ENCODE data around the gene FTO.
A peak's percentile ranks its signal among the peaks of the same experiment; 100 is the strongest.

Gene FTO

GRCh38 chr16:53898993-53899392 lies 195.0 kb downstream of the FTO start:
- TF ChIP-seq, protein P1, sequence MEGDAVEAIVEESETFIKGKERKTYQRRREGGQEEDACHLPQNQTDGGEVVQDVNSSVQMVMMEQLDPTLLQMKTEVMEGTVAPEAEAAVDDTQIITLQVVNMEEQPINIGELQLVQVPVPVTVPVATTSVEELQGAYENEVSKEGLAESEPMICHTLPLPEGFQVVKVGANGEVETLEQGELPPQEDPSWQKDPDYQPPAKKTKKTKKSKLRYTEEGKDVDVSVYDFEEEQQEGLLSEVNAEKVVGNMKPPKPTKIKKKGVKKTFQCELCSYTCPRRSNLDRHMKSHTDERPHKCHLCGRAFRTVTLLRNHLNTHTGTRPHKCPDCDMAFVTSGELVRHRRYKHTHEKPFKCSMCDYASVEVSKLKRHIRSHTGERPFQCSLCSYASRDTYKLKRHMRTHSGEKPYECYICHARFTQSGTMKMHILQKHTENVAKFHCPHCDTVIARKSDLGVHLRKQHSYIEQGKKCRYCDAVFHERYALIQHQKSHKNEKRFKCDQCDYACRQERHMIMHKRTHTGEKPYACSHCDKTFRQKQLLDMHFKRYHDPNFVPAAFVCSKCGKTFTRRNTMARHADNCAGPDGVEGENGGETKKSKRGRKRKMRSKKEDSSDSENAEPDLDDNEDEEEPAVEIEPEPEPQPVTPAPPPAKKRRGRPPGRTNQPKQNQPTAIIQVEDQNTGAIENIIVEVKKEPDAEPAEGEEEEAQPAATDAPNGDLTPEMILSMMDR (conservative IDR thresholded peaks at IDR 0.05; ENCODE audit: low read depth, low read length) = no peak

DNA sequence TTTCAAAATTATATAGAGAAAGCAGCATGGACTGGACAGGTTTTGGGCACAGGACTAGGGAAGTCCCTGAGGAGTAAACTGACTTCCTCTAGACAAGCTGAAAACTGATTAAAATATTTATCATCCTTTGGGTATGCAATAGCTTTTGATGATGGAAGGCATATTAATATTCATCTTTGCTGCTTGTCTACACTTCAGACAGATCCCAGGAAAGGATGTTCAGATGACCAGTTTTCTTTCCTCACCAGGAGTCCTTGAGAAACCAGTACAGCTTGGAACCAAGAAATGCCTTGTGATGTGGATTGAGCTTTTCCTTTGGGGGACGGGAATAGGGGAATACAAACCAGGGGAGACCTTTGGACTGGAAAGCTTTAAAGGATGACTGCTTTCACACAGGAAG lies 195.5 kb downstream of the FTO start:
- no peak overlapping the region for H3K4me3 ChIP-seq (ENCODE audit: low read depth, low read length)
- TF ChIP-seq, protein P1 (conservative IDR thresholded peaks at IDR 0.05; ENCODE audit: low read depth, low read length) = no peak
- peak; percentile 61 for DNase-seq (ENCODE audit: low read depth)

More at GRCh38 chr16:53898993-53899392, 195.0 kb downstream of the FTO start:
- H3K4me3 ChIP-seq (ENCODE audit: low read depth, low read length) = no peak overlapping the region
- peak; percentile 49 for DNase-seq (ENCODE audit: low read depth)

GRCh38 chr16:53900667-53901066 lies 196.7 kb downstream of the FTO start:
- H3K4me3 ChIP-seq (ENCODE audit: low read depth, low read length) = no peak overlapping the region
- no peak for DNase-seq (ENCODE audit: low read depth)
- TF ChIP-seq, protein P1 (conservative IDR thresholded peaks at IDR 0.05; ENCODE audit: low read depth, low read length) = no peak

GRCh38 chr16:53901408-53901807 lies 197.5 kb downstream of the FTO start:
- DNase-seq (ENCODE audit: low read depth) = no peak
- no peak overlapping the region for H3K4me3 ChIP-seq (ENCODE audit: low read depth, low read length)
- TF ChIP-seq, protein P1 (conservative IDR thresholded peaks at IDR 0.05; ENCODE audit: low read depth, low read length) = no peak

GRCh38 chr16:53904533-53904932 lies 200.6 kb downstream of the FTO start:
- TF ChIP-seq, protein P1 (conservative IDR thresholded peaks at IDR 0.05; ENCODE audit: low read depth, low read length) = no peak
- H3K4me3 ChIP-seq (ENCODE audit: low read depth, low read length) = no peak overlapping the region
- DNase-seq (ENCODE audit: low read depth) = no peak

DNA sequence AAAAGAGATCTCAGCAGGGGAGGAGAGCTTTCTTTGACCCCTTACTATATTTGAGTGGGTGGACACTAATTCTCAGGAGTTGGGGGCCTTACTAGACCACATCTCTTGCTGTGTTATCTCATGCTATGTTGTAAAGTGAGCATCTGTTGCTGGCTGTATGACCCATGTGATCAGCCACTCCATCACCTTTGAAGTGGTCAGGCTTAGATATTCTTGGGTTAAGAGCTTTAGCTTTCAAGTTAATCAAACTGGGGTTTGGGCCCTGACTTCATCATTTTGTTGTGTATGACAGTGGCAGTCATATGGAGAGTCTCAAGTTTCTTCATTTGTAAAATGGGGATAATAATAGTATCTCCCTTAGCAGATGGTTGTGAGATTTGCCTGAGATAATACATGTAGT lies 201.1 kb downstream of the FTO start:
- TF ChIP-seq, protein P1 (conservative IDR thresholded peaks at IDR 0.05; ENCODE audit: low read depth, low read length) = no peak
- no peak overlapping the region for H3K4me3 ChIP-seq (ENCODE audit: low read depth, low read length)
- DNase-seq (ENCODE audit: low read depth) = no peak

DNA sequence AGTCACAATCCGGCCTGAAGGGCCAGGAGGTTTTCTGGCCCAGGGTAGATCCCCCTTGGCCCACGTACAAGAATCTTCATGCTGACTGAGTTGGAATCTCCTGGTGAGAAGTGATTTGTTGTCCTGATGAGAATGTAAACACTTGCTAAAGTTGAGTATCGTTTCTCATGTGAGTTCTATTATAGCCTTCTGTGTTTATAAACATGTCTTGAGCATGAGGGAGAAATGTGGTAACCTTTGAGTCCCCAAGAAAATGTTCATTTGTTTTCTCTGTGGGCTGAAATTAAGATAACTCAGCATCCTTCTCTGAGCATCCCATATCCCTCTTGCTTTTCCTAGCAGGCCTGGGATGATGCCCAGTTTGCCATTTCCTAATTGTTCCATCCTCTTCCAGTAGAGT lies 204.8 kb downstream of the FTO start:
- peak; percentile 24 for DNase-seq (ENCODE audit: low read depth)
- H3K4me3 ChIP-seq (ENCODE audit: low read depth, low read length) = no peak overlapping the region
- TF ChIP-seq, protein P1 (conservative IDR thresholded peaks at IDR 0.05; ENCODE audit: low read depth, low read length) = no peak
